OCI-M1 (cell line): ENCODE results near the gene TP53TG3E.
"Not testable (repeated sequence)": the region's sequence is repeated elsewhere in the genome, so short reads cannot be mapped to it uniquely, and the experiment has no call there.

ENCODE experiments used
- DNase-seq: peaks from one replicate; lab custom pipeline; 2025; lab: John Stamatoyannopoulos, UW

TP53TG3E gene

GRCh38 chr16:33304006-33304405 lies at the start of gene TP53TG3E:
TP53TG3E (plus strand) TSS chr16:33304306; CDS start chr16:33304374, 68 bp downstream.
- DNase-seq, result not testable (repeated sequence)

GRCh38 chr16:33336226-33337012 lies 32.3 kb downstream of the TP53TG3E start:
- not testable (repeated sequence) for DNase-seq

GRCh38 chr16:33337627-33338542 lies 33.8 kb downstream of the TP53TG3E start:
- not testable (repeated sequence) for DNase-seq

- not testable (repeated sequence) for DNase-seq
These were observed 34.4 kb downstream of the TP53TG3E start for GRCh38 chr16:33338543-33338951.

- not testable (repeated sequence) for DNase-seq
These were observed 35.3 kb downstream of the TP53TG3E start for GRCh38 chr16:33339093-33340061.
